ENCODE data around the gene PRKAG2.

Gene PRKAG2

DNA sequence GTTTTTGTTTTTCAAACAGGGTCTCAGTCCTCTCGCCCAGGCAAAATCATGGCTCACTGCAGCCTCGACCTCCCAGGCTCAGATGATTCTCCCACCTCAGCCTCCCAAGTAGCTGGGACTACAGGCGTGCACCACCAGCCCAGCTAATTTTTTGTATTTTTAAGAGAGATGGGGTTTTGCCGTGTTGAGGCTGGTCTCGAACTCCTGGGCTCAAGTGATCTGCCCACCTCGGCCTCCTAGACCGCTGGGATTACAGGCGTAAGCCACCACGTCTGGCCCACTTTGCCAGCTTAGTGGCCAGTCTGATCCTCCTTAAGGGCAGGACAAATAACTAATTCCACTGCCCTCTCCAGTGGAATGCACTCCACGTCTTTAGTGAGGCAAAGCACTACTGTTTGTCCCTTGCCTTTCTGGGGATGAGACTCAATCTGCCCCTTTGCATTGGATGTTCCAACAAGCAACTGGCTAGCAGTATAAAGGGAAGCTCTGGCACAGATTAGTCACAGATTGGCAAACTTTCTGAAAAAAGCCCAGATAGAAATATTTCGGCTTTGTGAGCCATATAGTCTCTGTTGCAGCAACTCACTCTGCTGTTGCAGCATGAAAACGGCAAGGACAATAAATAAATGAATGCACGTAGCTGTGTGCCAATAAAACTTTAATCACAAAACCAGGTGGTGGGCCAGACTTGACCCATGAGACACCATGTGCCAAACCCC, 213.4 kb downstream of the PRKAG2 start:
- no peak for DNase-seq

DNA sequence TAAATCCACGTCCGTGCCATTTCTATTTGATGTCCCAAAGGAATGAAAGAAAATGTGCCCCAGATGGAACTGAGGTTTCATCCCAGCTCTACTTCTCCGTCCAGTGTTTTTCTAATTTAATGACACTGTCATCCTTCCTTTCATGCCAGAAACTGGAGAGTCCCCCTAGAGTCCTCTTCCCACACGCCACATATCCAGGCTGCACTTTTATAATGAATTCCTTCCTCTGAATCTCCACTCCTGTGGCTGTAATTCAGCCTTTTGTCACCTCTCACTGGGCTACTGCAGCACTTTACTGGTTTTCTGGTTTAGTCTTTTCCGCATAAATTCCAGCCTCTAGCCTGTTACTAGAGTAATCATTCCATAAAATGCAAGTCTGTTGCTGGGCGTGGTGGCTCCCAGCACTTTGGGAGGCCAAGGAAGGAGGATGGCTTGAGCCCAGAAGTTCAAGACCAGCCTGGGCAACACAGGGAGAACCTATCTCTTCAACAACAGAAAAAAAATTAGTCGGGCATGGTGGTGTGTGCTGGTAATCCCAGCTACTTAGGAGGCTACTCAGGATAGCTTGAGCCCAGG, 214.6 kb downstream of the PRKAG2 start:
- DNase-seq = no peak

DNA sequence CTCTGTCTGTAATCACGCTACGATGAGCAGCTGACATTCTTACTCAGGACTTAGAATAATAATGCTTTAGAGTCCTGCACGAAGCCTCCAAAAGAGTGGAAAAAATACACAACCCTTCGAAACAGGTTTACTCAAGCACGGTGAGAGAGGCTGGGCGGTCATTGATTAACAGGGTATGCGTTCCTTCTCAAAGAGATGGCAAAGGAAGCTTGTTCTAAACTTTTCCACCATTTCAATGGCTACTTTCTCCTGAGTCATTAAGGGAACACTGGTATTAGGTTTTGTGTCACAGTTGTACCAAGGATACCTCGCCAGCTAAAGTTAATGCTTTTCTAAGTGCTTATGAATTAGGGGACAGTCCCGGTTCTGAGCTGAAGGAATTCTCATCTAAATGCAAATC, 215.3 kb downstream of the PRKAG2 start:
- DNase-seq = no peak

DNA sequence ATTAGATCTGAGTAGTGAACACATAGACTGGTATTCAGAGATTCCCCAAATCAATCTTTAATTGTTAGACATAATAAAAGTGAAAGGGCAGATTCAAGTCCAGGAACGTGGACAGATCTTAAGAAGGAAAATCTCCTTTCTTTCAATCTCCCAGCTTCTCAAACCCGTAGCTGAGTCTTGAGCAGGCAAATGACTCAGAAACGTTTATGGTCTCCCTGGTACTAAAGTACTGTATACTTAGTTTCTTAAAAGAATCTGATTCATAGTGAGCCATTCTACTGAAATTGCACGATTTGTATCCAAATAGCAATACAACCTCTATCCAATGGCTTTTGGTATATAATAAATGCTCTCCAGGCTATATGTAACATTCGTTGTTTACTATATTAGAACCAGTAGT, 216.8 kb downstream of the PRKAG2 start:
- no peak for DNase-seq

DNA sequence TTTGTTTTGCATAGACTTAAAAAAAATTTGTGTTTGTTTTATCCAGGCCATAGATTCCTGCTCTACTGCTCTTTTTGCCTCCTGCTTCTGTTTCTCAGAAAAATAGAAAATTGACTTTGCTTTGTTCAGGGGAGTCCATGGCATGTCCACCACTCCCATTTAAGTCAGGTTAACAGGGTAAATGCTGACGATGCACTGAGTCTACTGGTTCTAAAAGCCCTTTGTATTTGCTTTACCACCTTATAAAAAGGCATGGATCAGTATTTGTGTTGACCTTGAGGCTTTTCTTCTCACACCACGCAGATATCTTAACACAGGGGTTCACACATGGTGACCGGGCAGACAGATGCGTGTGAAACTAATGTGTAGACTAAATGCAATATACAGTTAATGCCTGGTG, 217.7 kb downstream of the PRKAG2 start:
- DNase-seq = no peak

DNA sequence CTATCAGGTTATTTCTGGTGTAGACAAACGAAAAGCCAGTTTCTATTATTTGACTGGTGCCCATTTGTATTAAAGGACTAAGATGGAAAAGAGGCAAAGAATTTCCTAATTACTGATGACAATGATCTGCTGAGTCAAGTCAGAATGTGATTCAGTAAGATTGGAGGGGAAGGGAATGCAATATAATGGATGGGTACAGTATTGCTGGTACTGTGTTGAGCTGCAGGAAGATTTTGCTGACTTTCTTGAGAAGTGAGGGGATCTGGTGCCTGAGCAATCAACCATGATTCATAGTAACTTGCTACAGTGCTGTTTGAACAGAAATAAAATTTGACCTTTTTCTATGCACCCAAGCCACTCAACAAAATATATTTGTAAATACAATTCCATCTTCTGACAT, 218.1 kb downstream of the PRKAG2 start:
- no peak for DNase-seq

DNA sequence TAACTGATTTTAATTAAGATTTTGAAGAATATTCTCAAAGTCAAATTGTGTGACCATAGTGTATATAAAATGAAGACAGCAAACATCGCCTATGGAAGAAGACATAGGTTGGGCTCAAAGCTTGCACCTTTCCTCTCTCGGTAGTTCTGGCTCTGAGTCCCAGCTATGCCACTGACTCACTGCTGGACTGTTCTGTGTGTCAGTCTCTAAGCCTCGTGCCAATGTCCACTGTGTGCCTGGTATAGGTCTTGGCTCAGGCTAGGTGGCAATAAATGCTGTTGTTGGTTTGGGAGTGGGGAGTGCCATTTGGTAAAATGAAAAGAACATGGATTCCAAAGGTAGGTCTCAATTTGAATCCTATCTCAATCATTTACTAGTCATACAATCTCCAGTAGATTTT, 219.7 kb downstream of the PRKAG2 start:
- DNase-seq = no peak

DNA sequence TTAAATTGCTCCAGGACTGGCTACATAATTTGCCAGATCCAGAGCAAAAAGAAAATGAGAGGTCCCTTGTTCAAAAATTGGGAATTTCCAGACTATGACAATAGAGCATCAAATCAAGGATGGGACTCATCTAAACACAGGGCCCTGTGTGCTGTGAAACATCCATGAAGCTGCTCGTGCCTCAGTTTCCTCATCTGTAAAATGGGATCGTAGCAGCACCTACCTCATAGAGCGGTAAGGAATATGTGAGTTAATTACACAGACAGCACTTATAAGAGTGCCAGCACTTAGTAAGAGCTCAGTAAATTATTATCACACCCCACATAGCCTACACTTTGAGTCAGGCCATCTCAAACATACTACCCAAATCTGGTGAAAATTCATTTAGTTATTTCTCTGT, 221.4 kb downstream of the PRKAG2 start:
- DNase-seq = no peak

DNA sequence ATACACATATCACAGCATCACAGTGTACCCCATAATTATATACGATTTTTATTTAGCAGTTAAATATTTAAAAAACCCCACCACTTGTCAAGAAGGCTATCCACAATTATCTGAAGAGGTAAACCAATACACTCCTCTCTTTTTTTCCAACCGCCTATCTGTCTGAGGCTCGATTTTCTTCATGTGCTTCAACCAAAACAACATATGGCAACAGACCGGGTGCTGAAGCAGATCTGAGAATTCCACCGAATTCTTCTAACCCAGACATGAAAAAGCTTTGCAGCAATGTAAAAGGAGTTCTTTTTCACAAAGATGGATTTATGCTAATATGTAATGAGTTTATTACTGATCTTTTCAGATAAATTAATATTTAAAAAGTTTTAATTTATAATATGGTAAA, 224.8 kb downstream of the PRKAG2 start:
- no peak for DNase-seq

DNA sequence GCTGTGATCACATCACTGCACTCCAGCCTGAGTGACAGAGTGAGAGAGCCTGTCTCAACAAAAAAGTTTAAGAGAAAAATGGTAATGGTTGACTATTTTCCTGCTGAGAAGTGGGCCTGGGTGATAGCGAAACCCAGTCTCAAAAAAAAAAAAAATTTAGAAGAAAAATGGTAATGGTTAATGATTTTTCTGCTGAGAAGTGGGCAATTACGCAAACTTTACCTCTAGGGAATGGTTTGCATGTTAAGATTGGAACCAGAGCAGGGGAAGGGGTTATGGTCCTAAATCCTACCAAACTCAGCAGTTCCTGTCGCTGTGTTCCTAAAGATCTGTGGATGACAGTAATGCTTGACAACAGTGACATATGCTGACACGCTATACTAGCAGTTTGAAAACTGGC, 226.8 kb downstream of the PRKAG2 start:
- DNase-seq = no peak

DNA sequence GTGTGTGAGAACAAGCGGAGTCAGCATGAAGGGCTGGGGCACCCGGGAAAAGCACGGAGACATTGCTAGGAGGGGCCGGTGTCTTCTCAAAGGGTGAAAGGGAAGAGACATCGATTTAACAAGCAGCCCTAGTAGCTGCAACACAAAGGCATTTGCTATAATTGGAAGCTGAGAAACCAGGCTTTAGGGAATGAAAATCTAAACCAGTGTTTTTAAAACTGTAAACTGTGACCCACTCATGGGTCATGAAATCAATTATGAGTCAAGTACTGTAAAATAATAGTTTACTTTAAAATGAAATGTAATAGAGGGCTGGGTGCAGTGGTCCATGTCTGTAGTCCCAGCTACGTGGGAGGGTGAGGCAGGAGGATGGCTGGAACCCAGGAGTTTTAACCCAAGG, 228.5 kb downstream of the PRKAG2 start:
- no peak for DNase-seq

DNA sequence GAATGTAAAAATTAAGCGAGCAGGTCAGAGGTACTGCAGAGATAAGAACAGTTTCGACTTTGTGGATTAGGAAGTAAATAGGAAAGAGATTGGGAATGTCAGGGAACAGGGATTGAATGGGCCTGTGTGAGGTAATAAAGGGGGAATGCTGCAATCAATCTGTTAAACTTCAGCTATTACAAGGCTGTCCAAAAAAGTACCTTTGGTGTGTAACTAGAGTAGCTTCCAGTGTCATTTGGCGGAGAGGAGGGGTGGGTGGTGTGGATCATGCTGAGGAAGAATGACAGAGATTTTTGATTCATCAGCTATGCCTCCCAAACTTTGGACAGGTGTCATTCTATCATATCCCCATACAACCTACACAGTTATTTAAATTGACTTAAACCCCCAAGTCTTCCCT, 229.0 kb downstream of the PRKAG2 start:
- DNase-seq = no peak

DNA sequence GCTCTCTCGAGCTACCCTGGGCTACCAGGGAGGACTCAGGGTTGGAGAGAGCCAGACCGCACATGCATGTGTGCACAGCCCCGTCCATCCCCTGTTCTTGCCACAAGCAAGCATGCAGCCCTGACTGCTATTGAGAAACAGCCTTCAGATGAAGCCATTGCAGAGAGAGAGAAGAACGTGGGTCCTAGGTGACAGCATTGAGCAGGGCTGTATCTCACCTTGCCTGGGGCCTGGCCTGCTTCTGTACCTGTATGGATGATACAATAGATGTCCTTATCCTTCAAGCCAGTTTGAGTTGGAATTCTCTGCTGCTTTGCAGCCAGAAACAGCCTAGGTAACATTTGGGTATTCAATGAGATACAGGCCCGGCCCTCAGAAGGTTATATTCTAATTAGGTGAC, 229.9 kb downstream of the PRKAG2 start:
- no peak for DNase-seq

DNA sequence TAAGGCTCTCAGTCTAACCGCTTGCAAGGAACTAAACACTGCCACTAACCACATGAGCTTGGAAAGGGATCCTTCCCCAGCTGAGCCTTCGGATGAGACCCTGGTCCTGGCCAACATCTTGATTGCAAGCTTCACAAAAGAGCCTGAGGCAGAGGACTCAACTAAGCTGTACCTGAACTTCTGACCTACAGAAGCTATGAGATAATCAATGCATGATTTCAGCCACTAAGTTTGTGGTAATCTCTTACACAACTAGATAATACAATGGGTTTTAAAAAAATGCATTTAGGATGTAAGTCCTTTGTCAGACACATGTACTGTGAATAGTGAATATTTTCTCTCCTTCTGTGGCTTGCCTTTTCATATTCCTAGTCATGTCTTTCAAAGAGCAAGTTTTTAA, 231.6 kb downstream of the PRKAG2 start:
- no peak for DNase-seq

DNA sequence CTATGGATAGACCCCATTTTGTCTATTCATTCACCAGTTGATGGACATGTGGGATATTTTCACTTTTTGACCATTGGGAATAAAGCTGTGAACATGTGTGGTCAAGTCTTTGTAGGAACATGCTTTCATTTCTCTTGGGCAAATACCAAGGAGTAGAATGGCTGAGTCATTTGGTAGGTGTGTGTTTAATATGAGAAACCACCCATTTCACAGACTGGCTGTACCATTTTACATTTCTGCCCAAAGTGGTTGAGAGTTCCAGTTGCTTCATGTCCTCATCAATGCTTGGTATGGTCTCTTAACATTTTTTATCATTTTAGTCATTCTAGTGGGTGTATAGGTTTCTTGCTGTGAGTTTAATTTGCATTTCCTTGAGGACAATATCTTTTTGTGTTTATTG, 232.4 kb downstream of the PRKAG2 start:
- DNase-seq = no peak

DNA sequence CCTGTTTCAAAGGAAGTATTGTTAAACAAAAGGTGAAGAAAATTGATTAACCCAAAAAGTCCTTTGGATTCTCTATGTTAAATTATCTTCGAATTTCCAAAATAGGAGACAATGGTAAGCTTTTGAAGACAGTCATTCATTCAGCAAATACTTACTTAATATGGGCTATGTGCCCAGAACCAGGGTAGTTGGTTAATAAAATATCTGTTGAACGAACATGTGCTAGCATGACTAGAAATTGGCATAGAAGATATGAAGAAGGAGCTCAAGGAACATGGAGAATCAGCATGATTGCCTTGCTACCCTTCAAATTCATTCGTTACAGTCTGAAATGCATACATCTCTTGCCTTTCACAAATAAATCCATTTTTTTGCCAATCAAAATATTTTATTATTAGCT, 234.2 kb downstream of the PRKAG2 start:
- no peak for DNase-seq

DNA sequence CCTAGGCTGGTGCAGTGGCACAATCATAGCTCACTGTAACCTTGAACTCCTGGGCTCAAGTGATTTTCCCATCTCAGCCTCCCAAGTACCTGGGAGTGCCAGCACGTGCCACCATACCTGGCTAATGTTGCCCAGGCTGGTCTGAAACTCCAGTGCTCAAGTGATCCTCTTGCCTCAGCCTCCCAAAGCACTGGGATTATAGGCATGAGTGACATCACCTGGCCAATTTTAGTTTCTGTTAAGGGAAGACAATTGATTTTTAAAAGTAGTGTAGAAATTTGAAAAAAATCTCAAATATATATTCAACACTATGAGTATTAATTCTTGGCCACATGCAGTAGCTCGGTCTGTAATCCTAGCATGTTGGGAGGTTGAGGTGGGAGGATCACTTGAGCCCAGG, 235.3 kb downstream of the PRKAG2 start:
- DNase-seq = no peak

DNA sequence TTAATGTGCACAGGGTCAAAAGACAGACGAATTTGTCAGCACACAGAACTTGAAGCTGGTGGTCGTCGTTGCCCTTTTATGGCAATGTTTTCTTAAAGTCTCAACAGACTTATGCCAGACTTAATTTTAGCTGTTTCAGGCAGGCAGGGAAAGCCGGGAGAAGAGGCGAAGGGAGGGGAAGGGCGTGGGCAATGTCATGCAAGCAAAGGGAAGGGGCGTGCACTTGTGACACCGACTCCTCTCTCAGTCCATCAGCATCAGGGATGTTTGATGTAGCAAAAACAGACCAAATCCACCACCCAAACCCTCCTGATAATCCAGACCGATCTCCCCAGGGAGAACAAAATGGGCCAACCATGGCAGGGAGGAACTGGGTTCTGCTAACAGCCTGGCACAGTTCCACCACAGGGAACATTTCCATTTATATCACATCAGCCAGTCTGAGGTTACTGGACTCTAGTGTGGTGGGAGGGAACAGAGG, 239.1 kb downstream of the PRKAG2 start:
- no peak for DNase-seq

DNA sequence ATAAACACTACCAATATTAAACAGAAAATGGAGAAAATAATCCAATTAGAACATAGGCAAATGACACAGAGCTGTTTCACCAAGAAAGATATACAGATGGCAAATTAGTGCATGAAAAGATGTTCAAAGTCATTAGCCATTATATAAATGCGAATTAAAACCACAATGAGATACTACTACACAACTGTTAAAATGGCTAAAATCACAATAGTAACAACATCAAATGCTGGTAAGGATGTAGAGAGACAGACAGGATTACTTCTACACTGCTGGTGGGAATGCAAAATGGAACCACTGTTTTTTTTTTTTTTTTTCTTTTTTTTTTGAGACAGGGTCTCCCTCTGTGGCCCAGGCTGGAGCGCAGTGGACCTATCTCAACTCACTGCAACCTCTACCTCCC, 242.3 kb downstream of the PRKAG2 start:
- DNase-seq = no peak

DNA sequence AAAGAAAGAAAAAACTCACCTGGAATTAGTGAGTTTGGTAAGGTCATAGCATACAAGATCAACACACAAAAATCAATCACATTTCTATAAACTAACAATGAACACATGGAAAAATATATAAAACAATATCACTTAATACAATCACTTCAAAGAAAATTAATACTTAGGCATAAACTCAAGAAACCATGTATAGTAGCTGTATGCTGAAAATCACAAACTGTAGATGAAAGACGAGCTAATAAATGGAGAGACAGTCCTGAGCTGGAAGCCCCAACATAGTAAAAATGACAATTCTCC, 243.5 kb downstream of the PRKAG2 start:
- no peak for DNase-seq

DNA sequence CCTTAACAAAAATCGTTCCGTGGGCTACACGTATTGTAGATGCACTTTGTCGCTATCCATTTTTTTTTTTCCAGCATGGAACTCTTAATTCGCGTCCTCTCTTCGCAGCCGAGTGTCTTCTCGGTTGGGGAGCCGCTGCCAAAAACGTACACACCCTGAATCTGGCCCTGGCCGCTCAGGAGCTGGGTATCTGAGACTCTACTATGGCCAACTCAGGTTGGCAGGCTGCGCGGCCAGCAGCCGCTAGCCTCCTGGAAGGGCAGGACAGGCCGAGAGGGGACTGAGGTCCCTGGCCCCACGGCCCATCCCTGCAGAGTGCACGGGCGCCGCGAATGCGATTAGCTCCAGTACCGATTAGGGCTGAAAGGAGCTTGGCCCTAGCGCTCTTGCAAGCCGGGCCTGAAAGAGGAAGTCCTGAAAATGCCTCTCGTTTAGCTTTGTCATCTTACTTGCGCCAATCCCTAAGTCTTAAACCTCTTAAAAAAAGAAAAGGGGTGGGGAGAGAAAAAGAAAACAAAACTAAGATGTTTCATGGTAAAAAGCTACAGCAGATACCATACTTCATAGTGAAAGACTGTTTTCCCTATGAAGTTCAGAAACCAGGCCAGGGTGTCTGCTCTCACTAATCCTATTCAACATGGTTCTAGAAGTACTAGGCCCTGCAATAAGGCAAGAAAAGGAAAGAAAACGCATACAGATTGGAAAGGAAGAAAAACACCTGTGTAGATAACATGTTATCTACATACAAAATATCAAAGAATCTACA, 244.0 kb downstream of the PRKAG2 start:
- peak; percentile 70 to 72 for DNase-seq

DNA sequence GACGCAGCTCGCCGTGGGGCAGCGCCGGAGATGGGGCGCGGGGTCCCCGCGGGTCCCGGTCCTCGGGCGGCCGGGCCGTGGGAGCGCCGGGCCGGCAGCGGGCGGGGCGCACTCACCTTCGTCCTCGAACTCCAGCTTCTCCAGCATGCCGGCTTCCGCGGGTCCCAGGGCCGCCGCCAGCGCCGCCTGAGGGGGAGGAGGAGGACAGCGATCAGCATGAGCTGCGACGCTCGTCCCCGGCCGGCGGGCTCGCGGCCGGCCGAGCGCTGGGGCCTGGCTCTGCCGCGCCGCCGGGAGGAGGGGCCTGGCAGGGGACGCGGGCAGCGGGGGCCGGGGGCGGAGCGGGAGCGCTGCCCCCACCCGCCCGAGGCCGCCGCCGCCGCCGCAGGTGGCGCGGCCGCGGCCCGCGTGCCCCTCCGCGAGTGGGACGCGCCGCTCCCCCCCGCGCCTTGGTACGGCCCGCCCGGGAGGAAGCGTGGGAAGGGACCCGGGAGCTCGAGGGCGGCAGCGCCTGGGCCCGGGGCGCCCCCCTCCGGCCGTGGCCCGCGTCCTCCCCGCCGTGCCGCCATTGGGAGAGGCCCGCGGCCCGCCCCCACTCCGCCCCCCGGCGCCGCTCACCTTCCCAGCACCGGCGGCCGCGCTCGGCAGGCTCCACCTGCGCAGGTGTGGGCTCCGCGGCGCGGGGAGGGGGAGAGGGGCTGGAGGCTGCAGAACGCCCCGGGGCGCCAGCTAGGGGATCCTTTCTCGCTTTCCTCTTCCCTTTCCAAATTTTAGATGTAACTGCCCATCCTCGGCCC, 244.8 kb downstream of the PRKAG2 start:
- peak; percentile 90 to 92 for DNase-seq

DNA sequence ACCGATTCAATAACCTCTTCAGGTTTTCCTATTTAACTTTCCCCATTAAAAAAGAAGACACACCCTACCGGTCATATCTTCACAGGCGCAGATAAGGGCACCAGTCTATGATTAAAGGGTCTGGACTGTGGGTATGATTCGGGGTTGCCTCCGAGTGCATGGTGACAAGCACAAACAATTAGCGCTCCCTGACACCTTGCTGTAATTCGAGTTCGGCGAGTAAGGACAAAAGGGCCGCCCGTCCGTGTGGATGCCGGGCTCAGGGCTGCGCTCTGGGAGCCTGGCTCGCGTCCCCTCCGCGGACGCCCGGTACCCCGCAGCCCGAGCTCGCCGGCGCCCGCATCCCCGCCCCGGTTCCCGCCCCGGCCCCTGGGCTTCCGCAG, 245.4 kb downstream of the PRKAG2 start:
- DNase-seq = no peak

Measured in activated T-cell treated with anti-CD3 and anti-CD28 coated beads, Interleukin-2, amount 50 U/mL, for 48 hours (primary cell).